DOHH2 (cell line): ENCODE data around the gene HMGB1.
"Not testable (repeated sequence)": the region's sequence is repeated elsewhere in the genome, so short reads cannot be mapped to it uniquely, and the experiment has no call there.

ENCODE experiments used
- H3F3A ChIP-seq: fragments of 200-600 bp; sonication (generic), shearing (Covaris generic); 2 replicates; pipeline ENCODE4 v1.6.0; 2016; ENCODE audit warnings: antibody characterized with exemption, mild to moderate bottlenecking; ENCODE audit not compliant: control insufficient read depth, insufficient read depth
- H3K27ac ChIP-seq: fragments of 200-600 bp; sonication (generic); 2 replicates; pipeline ENCODE4 v1.5.1; 2014; ENCODE audit warnings: low read depth, mild to moderate bottlenecking, low read length, moderate library complexity
- H3K27me3 ChIP-seq: fragments of 200-600 bp; sonication (generic); 2 replicates; pipeline ENCODE4 v1.6.1; 2014; ENCODE audit warnings: mild to moderate bottlenecking, low read length, mixed read lengths; ENCODE audit not compliant: control insufficient read depth
- H3K36me3 ChIP-seq: fragments of 200-600 bp; sonication (generic); 2 replicates; pipeline ENCODE4 v1.6.1; 2014; ENCODE audit warnings: mild to moderate bottlenecking, low read length, moderate library complexity, mixed read lengths; ENCODE audit not compliant: control insufficient read depth
- H3K4me1 ChIP-seq: fragments of 200-600 bp; sonication (generic); 2 replicates; pipeline ENCODE4 v1.6.1; 2014; ENCODE audit warnings: mild to moderate bottlenecking, low read length, mixed read lengths; ENCODE audit not compliant: control insufficient read depth
- H3K4me2 ChIP-seq: fragments of 200-600 bp; sonication (generic); 2 replicates; pipeline ENCODE4 v1.6.0; 2014; ENCODE audit warnings: mild to moderate bottlenecking, low read length, moderate library complexity
- H3K4me3 ChIP-seq: fragments of 200-600 bp; sonication (generic); 2 replicates; pipeline ENCODE4 v1.5.1; 2014; ENCODE audit warnings: mild to moderate bottlenecking, low read length, mixed read lengths
- H3K79me2 ChIP-seq: fragments of 200-600 bp; sonication (generic); 2 replicates; pipeline ENCODE4 v1.6.1; 2014; ENCODE audit warnings: mild to moderate bottlenecking, low read length, mixed read lengths; ENCODE audit not compliant: control insufficient read depth
- H3K9me2 ChIP-seq: fragments of 200-600 bp; sonication (generic); replicated peaks from 2 replicates; pipeline ENCODE4 v1.6.1; 2014; ENCODE audit warnings: mild to moderate bottlenecking, low read length, mixed read lengths; ENCODE audit not compliant: control insufficient read depth
- H3K9me3 ChIP-seq: fragments of 200-600 bp; sonication (generic); 2 replicates; pipeline ENCODE4 v1.6.1; 2014; ENCODE audit warnings: antibody characterized with exemption, low read length, mixed read lengths; ENCODE audit not compliant: control insufficient read depth, insufficient read depth
- H4K20me1 ChIP-seq: fragments of 200-600 bp; sonication (generic); 2 replicates; pipeline ENCODE4 v1.6.0; 2014; ENCODE audit warnings: low read depth, mild to moderate bottlenecking, antibody characterized with exemption, low read length, moderate library complexity; ENCODE audit not compliant: control insufficient read depth, insufficient read depth
- EZH2phosphoT487 ChIP-seq: fragments of 200-600 bp; sonication (generic); IDR thresholded peaks from 2 replicates; pipeline ENCODE4 v1.6.1; 2017; ENCODE audit warnings: borderline replicate concordance, mild to moderate bottlenecking, antibody characterized with exemption, low read length, moderate library complexity, mixed read lengths
- TF ChIP-seq, protein P1 (sequence below): fragments of 200-600 bp; sonication (generic); IDR thresholded peaks from one replicate; pipeline ENCODE4 v1.5.1; 2014; ENCODE audit warnings: antibody characterized with exemption, mild to moderate bottlenecking, low read depth, low read length; ENCODE audit not compliant: poor library complexity, severe bottlenecking

The HMGB1 gene

DNA sequence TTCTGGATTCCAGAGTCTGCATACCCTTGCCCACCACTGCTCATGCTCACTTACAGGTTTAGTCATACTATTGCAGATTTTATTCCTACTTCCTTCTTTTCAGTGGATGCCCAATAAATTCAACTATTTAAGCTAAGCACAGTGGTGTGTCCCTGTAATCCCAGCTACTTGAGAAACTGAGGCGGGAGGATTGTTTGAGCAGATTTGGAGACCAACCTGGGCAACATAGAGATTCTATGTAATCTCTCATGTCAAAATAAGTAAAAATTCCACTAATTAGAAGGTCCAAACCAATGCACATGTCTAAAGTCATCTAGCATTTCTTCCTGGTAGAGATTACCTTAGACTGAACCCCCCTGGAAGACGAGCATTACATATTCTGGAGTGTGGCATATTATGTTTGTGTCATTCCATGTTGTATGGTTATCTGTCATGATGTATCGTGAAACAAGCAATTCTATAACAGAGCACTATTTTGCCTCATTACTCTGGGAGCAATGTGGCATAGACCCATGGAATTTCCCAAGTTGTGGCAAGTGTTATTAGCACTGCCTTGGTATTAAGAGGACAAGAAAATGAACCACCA is 8.3 kb downstream of the HMGB1 start:
- H3K36me3 ChIP-seq = peaks cover 53% of the 10 kb centered on the region
- peak overlapping the region; percentile 66 for H3K27ac ChIP-seq
- H3K79me2 ChIP-seq = peaks cover 62% of the 10 kb centered on the region
- H3K4me3 ChIP-seq = no peak overlapping the region
- peak overlapping the region; percentile 11 for H3K4me2 ChIP-seq
- H4K20me1 ChIP-seq = peaks cover 5% of the 10 kb centered on the region; the same call in 1 of the 2 replicates
- no peak for TF ChIP-seq EZH2phosphoT487
- no peaks in the 10 kb centered on the region for H3K9me3 ChIP-seq
- H3K27me3 ChIP-seq = no peaks in the 10 kb centered on the region
- H3K9me2 ChIP-seq = no peaks in the 10 kb centered on the region
- H3F3A ChIP-seq = peaks cover 79% of the 10 kb centered on the region
- H3K4me1 ChIP-seq = peaks cover 78% of the 10 kb centered on the region

DNA sequence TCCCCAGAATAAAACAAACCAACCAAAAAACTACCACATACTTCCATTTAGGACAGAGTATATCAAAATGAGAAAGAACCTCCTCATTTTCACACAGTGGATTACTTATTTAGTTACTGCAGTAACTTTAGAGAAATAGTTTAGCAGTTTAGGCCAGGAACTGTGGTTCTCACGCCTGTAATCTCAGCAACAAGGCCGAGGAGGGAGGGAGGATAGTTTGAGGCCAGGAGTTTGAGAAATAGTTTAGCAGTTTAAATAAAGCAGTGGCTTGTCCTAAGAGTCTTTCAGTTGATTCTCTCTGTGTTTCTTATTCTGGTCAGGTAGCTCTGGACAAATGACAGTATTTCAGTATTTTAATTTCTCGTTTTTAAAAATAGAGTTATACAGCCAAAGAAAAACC is 9.4 kb downstream of the HMGB1 start:
- Histone ChIP-seq H3K9me3 (no peaks in the 10 kb centered on the region), H3K9me2 (no peaks in the 10 kb centered on the region), H3K4me2 (peak overlapping the region; percentile 17; the same call in 1 of the 2 replicates), H3K36me3 (peaks cover 46% of the 10 kb centered on the region), H3K27ac (peak overlapping the region; percentile 66), H4K20me1 (peaks cover 5% of the 10 kb centered on the region; the same call in 1 of the 2 replicates), H3K4me3 (no peak overlapping the region), H3K79me2 (peaks cover 62% of the 10 kb centered on the region), H3K27me3 (no peaks in the 10 kb centered on the region), H3K4me1 (peaks cover 78% of the 10 kb centered on the region), H3F3A (peaks cover 75% of the 10 kb centered on the region)
- TF ChIP-seq, protein P1, sequence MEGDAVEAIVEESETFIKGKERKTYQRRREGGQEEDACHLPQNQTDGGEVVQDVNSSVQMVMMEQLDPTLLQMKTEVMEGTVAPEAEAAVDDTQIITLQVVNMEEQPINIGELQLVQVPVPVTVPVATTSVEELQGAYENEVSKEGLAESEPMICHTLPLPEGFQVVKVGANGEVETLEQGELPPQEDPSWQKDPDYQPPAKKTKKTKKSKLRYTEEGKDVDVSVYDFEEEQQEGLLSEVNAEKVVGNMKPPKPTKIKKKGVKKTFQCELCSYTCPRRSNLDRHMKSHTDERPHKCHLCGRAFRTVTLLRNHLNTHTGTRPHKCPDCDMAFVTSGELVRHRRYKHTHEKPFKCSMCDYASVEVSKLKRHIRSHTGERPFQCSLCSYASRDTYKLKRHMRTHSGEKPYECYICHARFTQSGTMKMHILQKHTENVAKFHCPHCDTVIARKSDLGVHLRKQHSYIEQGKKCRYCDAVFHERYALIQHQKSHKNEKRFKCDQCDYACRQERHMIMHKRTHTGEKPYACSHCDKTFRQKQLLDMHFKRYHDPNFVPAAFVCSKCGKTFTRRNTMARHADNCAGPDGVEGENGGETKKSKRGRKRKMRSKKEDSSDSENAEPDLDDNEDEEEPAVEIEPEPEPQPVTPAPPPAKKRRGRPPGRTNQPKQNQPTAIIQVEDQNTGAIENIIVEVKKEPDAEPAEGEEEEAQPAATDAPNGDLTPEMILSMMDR = no peak
- no peak for TF ChIP-seq EZH2phosphoT487

DNA sequence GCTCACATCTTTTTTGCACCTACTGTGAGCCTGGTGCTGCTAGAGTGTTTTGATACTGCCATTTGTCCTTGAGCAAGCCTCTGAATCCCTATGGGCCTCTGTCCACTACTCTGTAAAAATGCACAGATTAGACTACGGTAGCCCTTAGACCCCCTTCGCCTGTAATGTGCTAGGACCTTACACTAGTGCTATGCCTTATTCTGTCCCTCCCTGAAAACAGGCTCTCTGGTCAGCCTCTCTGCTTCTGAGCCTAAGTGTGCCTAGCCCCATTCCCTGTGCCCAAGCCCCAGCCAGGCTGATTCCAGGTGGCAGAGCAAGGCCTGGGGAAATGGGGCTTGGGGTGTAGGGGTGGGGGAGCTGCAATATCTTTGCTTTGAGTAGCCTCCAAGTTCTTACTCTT is 10.7 kb downstream of the HMGB1 start:
- Histone ChIP-seq H3K79me2 (peaks cover 70% of the 10 kb centered on the region), H3K4me2 (peak overlapping the region; percentile 24; the same call in 1 of the 2 replicates), H3F3A (peaks cover 81% of the 10 kb centered on the region), H4K20me1 (peaks cover 5% of the 10 kb centered on the region; the same call in 1 of the 2 replicates), H3K4me3 (no peak overlapping the region), H3K36me3 (peaks cover 52% of the 10 kb centered on the region), H3K27me3 (no peaks in the 10 kb centered on the region), H3K4me1 (peaks cover 83% of the 10 kb centered on the region), H3K9me2 (no peaks in the 10 kb centered on the region), H3K9me3 (no peaks in the 10 kb centered on the region), H3K27ac (peak overlapping the region; percentile 41)
- TF ChIP-seq, protein P1 = no peak
- TF ChIP-seq EZH2phosphoT487 = no peak

DNA sequence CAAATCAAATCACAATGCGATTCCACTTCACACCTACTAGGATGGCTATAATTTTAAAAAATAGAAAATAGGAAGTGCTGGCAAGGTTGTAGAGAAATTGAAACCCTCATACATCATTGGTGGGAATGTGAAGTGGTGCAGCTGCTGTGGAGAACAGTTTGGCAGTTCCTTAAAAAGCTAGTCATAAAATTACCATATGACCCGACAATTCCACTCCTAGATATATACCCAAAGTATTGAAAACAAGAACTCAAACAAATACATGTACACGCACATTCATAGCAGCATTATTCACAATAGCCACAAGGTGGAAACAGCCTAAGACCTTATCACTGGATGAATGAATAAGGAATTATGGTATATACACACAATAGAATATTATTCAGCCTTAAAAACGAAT is 12.0 kb downstream of the HMGB1 start:
- Histone ChIP-seq H4K20me1 (no peaks in the 10 kb centered on the region), H3K9me2 (no peaks in the 10 kb centered on the region)

DNA sequence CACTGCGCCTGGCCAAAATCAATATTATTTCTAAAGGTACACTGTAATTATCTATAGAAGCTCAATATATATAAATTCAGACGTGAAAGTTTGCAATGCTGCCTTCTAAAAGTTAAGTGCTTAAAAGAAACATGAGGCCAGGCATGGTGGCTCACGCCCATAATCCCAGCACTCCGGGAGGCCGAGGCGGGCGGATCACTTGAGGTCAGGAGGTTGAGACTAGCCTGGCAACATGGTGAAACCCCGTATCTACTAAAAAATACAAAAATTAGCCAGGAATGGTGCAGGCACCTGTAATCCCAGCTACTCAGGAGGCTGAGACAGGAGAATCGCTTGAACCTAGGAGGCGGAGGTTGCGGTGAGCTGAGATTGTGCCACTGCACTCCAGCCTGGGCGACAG is 14.3 kb downstream of the HMGB1 start:
- H3K4me1 ChIP-seq = peaks cover 70% of the 10 kb centered on the region
- H3K9me3 ChIP-seq, H3K27me3 ChIP-seq, H3K27ac ChIP-seq, H3K4me3 ChIP-seq, H3K9me2 ChIP-seq, H4K20me1 ChIP-seq, H3K4me2 ChIP-seq: not testable (repeated sequence)
- peaks cover 51% of the 10 kb centered on the region for H3K36me3 ChIP-seq
- H3F3A ChIP-seq = peaks cover 47% of the 10 kb centered on the region
- peaks cover 83% of the 10 kb centered on the region for H3K79me2 ChIP-seq

More for the DNA sequence above, 12.0 kb downstream of the HMGB1 start:
- Histone ChIP-seq H3K4me1 (peaks cover 77% of the 10 kb centered on the region), H3K27me3 (no peaks in the 10 kb centered on the region), H3K27ac (peak overlapping the region; percentile 52), H3K4me3 (0 out of 2 replicates have a peak overlapping the region, but pooled peaks have one; percentile 13), H3K4me2 (peak overlapping the region; percentile 36), H3F3A (peaks cover 68% of the 10 kb centered on the region), H3K9me3 (no peaks in the 10 kb centered on the region), H3K79me2 (peaks cover 74% of the 10 kb centered on the region), H3K36me3 (peaks cover 51% of the 10 kb centered on the region)
- TF ChIP-seq, protein P1 = peak; percentile 55
- TF ChIP-seq EZH2phosphoT487 = no peak
